Stimulated activated CD4-positive, alpha-beta T cell treated with anti-CD3 and anti-CD28 coated beads, Interleukin-15, amount 100 ng/mL, for 24 hours (primary cell): ENCODE measurements around the gene CDC25A.

Experiments used
- DNase-seq: peaks from one replicate; pipeline ENCODE4 v3.0.0-alpha.2; 2020

CDC25A gene

GRCh38 chr3:48194446-48195071, 6.3 kb upstream of the CDC25A start:
- DNase-seq = peak; percentile 46

- DNase-seq = no peak
Observed at GRCh38 chr3:48190911-48191310, 2.7 kb upstream of the CDC25A start.

GRCh38 chr3:48189321-48189720, 1.1 kb upstream of the CDC25A start:
- no peak for DNase-seq

GRCh38 chr3:48187579-48188265, 495 bp downstream of the CDC25A start:
- peak; percentile 61 for DNase-seq

GRCh38 chr3:48187301-48187578, 977 bp downstream of the CDC25A start:
- DNase-seq = no peak

- no peak for DNase-seq
Observed at GRCh38 chr3:48186631-48187300, 1.5 kb downstream of the CDC25A start.

- no peak for DNase-seq
Observed at GRCh38 chr3:48185129-48185528, 3.1 kb downstream of the CDC25A start.

- no peak for DNase-seq
Observed at GRCh38 chr3:48184299-48184698, 3.9 kb downstream of the CDC25A start.

GRCh38 chr3:48180531-48181253, 7.5 kb downstream of the CDC25A start:
- DNase-seq = no peak

GRCh38 chr3:48180021-48180420, 8.2 kb downstream of the CDC25A start:
- no peak for DNase-seq

GRCh38 chr3:48178072-48178471, 10.1 kb downstream of the CDC25A start:
- DNase-seq = no peak

- DNase-seq = peak; percentile 60
Observed at GRCh38 chr3:48157950-48158376, 30.3 kb downstream of the CDC25A start.

GRCh38 chr3:48157202-48157840, 30.9 kb downstream of the CDC25A start:
- no peak for DNase-seq

GRCh38 chr3:48156163-48156562, 32.1 kb downstream of the CDC25A start:
- DNase-seq = no peak

- DNase-seq = no peak
Observed at GRCh38 chr3:48155122-48155521, 33.1 kb downstream of the CDC25A start.

- no peak for DNase-seq
Observed at GRCh38 chr3:48151807-48152427, 36.3 kb downstream of the CDC25A start.

- DNase-seq = peak; percentile 72
Observed at GRCh38 chr3:48151058-48151806, 37.0 kb downstream of the CDC25A start.

- DNase-seq = no peak
Observed at GRCh38 chr3:48143992-48144391, 44.2 kb downstream of the CDC25A start.

- no peak for DNase-seq
Observed at GRCh38 chr3:48143567-48143966, 44.6 kb downstream of the CDC25A start.

- DNase-seq = no peak
Observed at GRCh38 chr3:48142316-48142870, 45.8 kb downstream of the CDC25A start.

- no peak for DNase-seq
Observed at GRCh38 chr3:48141604-48142137, 46.5 kb downstream of the CDC25A start.
